ENCODE data around the gene FLAD1. TPM values are rescaled to one million over a fixed set of nuclear protein-coding genes. Genes with fewer than 3 reads are reported as not detected.
A peak's percentile ranks its signal among the peaks of the same experiment; 100 is the strongest.
"Not testable (repeated sequence)": the region's sequence is repeated elsewhere in the genome, so short reads cannot be mapped to it uniquely, and the experiment has no call there.

FLAD1 gene
- total RNA-seq, 1 donor from 2014 or later = 60.2 TPM

- Mint-ChIP-seq H3K4me1 (ENCODE audit: low read depth) (peaks cover 9% of the 10 kb centered on the region), H3K27me3 (ENCODE audit: low read depth) (no peaks in the 10 kb centered on the region), H3K9me3 (no peaks in the 10 kb centered on the region), H3K36me3 (ENCODE audit: low read depth) (peaks cover 28% of the 10 kb centered on the region), H3K4me3 (ENCODE audit: low read depth) (no peak overlapping the region), H3K27ac (no peak overlapping the region)
- intact Hi-C loops (cut with micrococcal nuclease) = no loop called here
- DNase-seq (ENCODE audit: low spot score) = no peak
These were observed 7.1 kb downstream of the FLAD1 start for GRCh38 chr1:154990276-154990675.

DNA sequence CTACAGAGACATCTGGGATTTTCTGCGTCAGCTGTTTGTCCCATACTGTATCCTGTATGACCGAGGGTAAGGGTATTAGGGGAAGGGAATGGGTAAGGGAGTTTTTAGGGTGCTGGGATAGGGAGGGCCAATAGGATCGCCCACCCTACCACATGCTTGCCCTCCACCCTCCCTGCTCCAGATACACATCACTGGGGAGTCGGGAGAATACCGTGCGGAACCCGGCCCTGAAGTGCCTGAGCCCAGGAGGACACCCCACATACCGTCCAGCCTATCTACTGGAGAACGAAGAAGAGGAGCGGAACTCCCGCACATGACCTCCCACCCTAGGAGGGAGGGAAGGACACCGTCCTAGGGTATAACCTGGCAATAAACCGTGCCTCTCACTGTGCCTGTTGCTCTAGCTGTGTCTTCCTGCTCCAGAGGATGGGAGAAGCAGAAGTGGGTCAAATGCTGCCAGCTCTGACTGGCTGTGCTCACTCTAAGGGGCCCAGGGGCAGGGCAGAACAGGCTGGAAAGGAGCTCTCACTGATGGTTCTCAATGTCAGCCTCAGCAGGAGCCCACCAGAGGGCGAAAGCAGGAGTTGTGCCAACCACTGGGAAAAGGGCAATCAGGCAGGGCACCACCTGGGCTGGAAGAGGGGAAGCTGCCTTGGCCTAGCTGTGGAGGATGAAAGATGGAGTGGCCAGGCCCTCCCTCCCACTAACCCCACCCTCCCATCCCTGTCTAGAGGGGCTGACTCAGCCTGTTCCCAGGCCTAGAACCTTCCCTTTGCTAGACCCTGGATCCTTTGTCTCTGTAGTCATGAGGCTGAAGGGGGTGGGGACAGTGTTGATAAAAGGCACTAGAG is 9.8 kb downstream of the FLAD1 start:
- intact Hi-C loops (cut with micrococcal nuclease) = no loop called here
- Mint-ChIP-seq H3K27ac (no peak overlapping the region), H3K27me3 (ENCODE audit: low read depth) (no peaks in the 10 kb centered on the region), H3K4me3 (ENCODE audit: low read depth) (no peak overlapping the region), H3K4me1 (ENCODE audit: low read depth) (peaks cover 21% of the 10 kb centered on the region), H3K36me3 (ENCODE audit: low read depth) (peaks cover 22% of the 10 kb centered on the region), H3K9me3 (no peaks in the 10 kb centered on the region)
- no peak for DNase-seq (ENCODE audit: low spot score)

DNA sequence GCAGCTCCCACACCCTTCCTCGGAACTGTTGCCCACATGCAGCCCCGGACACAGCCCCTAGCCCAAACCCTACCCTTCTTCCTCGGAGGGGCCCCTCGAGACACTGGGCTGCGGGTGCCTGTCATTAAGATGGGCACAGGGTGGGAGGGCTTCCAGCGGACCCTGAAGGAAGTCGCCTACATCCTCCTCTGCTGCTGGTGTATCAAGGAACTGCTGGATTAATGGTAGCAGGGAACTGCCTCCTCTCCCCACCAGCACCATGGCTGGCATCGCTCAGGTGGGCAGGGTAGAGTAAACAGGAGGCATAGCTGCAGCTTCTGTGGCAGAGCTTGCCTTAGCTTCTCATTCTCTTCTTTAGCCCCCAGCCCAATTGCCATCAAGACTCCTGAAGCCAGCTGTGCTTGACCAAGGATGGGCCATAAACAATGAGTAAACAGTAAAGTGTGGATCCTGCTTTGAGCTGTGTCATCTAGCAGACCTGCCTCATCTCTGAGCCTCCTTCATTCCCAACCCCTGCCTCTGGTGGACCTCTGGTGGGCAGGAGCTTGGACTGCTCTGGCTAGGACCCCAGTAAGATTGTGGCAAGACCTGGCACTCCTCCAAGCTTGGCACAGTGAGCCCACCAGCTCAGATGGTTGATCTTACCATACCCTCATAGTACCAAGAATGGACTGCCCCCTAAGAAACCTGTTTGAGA is 10.6 kb downstream of the FLAD1 start, which contains the start of gene LENEP:
LENEP (plus strand) TSS at position 15 of the 697 bp plus-strand sequence; CDS start at position 37, 22 bp downstream.
- peaks cover 26% of the 10 kb centered on the region for H3K4me1 Mint-ChIP-seq (ENCODE audit: low read depth)
- H3K27me3 Mint-ChIP-seq (ENCODE audit: low read depth) = no peaks in the 10 kb centered on the region
- no peak within 1 kb of the TSS for H3K4me3 Mint-ChIP-seq (ENCODE audit: low read depth)
- intact Hi-C loops (cut with micrococcal nuclease) = no loop called here
- peaks cover 14% of the 10 kb centered on the region for H3K36me3 Mint-ChIP-seq (ENCODE audit: low read depth)
- DNase-seq (ENCODE audit: low spot score) = no peak
- no peaks in the 10 kb centered on the region for H3K9me3 Mint-ChIP-seq
- H3K27ac Mint-ChIP-seq = peak within 1 kb of the TSS; percentile 31

DNA sequence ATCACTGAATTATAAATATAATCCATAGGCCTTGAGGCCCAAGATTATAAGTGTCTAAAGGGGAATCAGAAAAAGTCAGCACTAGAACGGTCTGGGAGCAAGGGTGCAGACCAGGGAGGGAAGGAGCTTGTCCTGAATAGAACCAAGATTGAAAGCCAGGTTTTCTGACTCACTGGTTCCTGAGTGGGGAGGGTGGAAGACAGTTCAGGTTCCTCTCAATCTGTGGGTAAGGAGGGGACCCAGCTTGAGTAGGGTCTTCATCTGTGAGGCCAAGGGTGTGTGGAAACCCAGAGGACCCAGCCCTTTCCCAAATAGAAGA is 11.1 kb downstream of the FLAD1 start:
- peaks cover 9% of the 10 kb centered on the region for H3K36me3 Mint-ChIP-seq (ENCODE audit: low read depth)
- intact Hi-C loops (cut with micrococcal nuclease) = no loop called here
- peaks cover 25% of the 10 kb centered on the region for H3K4me1 Mint-ChIP-seq (ENCODE audit: low read depth)
- no peak for DNase-seq (ENCODE audit: low spot score)
- H3K9me3 Mint-ChIP-seq = no peaks in the 10 kb centered on the region
- H3K27ac Mint-ChIP-seq = no peak overlapping the region
- no peak overlapping the region for H3K4me3 Mint-ChIP-seq (ENCODE audit: low read depth)
- no peaks in the 10 kb centered on the region for H3K27me3 Mint-ChIP-seq (ENCODE audit: low read depth)

DNA sequence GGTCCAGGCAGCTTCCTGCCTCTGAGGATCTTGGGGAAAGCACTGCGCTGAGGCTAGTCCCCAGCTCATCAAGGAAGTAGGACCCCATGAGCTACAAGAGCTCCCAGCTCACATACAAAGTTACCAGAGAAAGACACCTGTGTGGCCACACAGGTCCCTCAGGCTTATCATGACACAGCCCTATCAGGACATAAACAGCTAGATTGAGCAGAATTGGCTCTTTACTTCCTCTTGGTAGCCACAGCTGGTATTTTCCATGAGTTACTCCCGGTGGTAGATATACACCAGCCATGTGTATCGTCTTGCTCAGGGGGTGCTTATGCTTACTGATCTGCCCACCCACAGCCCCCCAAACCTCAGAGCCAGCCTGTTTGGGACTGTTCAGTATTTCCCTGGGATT is 11.4 kb downstream of the FLAD1 start:
- no peaks in the 10 kb centered on the region for H3K27me3 Mint-ChIP-seq (ENCODE audit: low read depth)
- peaks cover 25% of the 10 kb centered on the region for H3K4me1 Mint-ChIP-seq (ENCODE audit: low read depth)
- H3K4me3 Mint-ChIP-seq (ENCODE audit: low read depth) = no peak overlapping the region
- intact Hi-C loops (cut with micrococcal nuclease) = no loop called here
- H3K27ac Mint-ChIP-seq = no peak overlapping the region
- H3K9me3 Mint-ChIP-seq = no peaks in the 10 kb centered on the region
- H3K36me3 Mint-ChIP-seq (ENCODE audit: low read depth) = peaks cover 7% of the 10 kb centered on the region
- DNase-seq (ENCODE audit: low spot score) = no peak

- H3K36me3 Mint-ChIP-seq (ENCODE audit: low read depth); H3K27ac Mint-ChIP-seq; H3K27me3 Mint-ChIP-seq (ENCODE audit: low read depth); H3K9me3 Mint-ChIP-seq; H3K4me3 Mint-ChIP-seq (ENCODE audit: low read depth); DNase-seq (ENCODE audit: low spot score); intact Hi-C loops (cut with micrococcal nuclease): not testable (repeated sequence)
- H3K4me1 Mint-ChIP-seq (ENCODE audit: low read depth) = peaks cover 30% of the 10 kb centered on the region
These were observed 12.3 kb downstream of the FLAD1 start for GRCh38 chr1:154995301-154995983.

DNA sequence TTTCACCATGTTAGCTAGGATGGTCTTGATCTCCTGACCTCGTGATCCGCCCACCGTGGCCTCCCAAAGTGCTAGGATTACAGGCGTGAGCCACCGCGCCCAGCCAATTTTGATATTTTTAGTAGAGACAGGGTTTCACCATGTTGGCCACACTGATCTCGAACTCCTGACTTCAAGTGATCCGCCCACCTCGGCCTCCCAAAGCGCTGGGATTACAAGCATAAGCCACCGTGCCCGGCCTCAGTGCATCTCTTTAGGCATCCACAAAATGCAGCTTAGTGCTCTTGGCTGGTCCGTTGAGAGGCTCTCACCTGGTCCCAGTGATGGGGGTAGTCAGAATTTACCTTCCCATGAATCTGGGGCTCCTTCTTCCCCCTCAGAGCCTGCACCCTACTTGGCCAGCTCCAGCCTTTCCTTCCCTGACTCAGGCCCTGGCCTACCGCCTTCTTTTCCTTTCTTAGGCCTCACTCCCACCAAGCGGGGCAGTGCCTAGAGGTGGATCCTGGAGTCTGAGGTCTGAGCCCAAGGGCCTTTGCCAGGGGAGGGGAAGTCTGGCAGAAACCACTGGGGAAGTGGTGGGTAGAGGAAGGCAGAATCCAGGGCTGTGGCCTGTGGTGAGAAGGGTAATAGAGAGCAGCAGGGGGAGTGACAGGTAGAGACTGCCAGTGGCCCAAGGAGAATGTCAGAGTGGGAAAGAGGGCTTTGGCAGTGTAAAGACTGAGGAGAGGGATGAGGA is 14.0 kb downstream of the FLAD1 start:
- Mint-ChIP-seq H3K4me3 (ENCODE audit: low read depth) (no peak overlapping the region), H3K36me3 (ENCODE audit: low read depth) (no peaks in the 10 kb centered on the region), H3K27ac (peak overlapping the region; percentile 32), H3K9me3 (no peaks in the 10 kb centered on the region), H3K4me1 (ENCODE audit: low read depth) (peaks cover 30% of the 10 kb centered on the region), H3K27me3 (ENCODE audit: low read depth) (no peaks in the 10 kb centered on the region)
- DNase-seq (ENCODE audit: low spot score) = no peak
- intact Hi-C loops (cut with micrococcal nuclease) = no loop called here

- Mint-ChIP-seq H3K9me3 (no peaks in the 10 kb centered on the region), H3K27me3 (ENCODE audit: low read depth) (no peaks in the 10 kb centered on the region), H3K27ac (peak overlapping the region; percentile 76), H3K36me3 (ENCODE audit: low read depth) (peaks cover 5% of the 10 kb centered on the region), H3K4me1 (ENCODE audit: low read depth) (peaks cover 30% of the 10 kb centered on the region), H3K4me3 (ENCODE audit: low read depth) (peak overlapping the region; percentile 45)
- DNase-seq (ENCODE audit: low spot score) = no peak
- intact Hi-C loops (cut with micrococcal nuclease) = no loop called here
These were observed 15.1 kb downstream of the FLAD1 start for GRCh38 chr1:154998201-154998780.

DNA sequence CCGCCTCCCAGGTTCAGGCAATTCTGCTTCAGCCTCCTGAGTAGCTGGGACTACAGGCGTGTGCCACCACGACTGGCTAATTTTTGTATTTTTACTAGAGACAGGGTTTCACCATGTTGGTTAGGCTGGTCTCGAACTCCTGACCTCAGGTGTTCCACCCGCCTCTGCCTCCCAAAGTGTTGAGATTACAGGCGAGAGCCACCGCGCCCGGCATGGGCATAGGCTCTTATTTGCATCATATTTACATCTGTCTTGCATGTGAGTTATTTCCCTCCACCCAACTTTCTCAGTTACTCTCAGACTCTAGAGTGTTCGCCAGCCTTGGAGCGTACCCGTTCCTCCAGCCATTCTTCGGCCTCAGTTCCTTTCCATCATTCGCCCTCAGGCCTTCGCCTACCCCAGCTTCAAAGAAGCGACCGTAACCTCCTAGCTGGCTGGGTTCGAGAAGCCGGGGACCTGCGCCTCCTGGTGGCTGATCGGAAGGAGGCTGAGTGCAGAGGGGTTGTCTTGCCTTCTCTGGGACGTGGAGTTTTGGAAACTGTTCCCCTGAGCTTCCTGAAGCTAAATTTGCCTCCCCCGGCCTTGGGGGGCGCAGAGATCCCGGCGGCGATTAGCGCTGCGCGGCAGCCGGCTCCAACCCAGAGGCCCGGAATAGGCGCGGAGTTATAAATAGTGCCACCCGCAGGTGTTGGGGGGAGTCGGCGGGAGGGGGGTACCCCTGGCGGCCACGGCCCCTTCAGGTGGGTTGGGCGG is 15.8 kb downstream of the FLAD1 start:
- Mint-ChIP-seq H3K27ac (peak overlapping the region; percentile 83), H3K9me3 (no peaks in the 10 kb centered on the region), H3K27me3 (ENCODE audit: low read depth) (no peaks in the 10 kb centered on the region), H3K36me3 (ENCODE audit: low read depth) (peaks cover 9% of the 10 kb centered on the region), H3K4me1 (ENCODE audit: low read depth) (peaks cover 31% of the 10 kb centered on the region), H3K4me3 (ENCODE audit: low read depth) (peak overlapping the region; percentile 75)
- intact Hi-C loops (cut with micrococcal nuclease) = loop anchor here (1.0 kb wide), 2 partner anchors 16 to 24 kb away; partner anchors contain the start of gene FLAD1
- DNase-seq (ENCODE audit: low spot score) = peak; percentile 62

DNA sequence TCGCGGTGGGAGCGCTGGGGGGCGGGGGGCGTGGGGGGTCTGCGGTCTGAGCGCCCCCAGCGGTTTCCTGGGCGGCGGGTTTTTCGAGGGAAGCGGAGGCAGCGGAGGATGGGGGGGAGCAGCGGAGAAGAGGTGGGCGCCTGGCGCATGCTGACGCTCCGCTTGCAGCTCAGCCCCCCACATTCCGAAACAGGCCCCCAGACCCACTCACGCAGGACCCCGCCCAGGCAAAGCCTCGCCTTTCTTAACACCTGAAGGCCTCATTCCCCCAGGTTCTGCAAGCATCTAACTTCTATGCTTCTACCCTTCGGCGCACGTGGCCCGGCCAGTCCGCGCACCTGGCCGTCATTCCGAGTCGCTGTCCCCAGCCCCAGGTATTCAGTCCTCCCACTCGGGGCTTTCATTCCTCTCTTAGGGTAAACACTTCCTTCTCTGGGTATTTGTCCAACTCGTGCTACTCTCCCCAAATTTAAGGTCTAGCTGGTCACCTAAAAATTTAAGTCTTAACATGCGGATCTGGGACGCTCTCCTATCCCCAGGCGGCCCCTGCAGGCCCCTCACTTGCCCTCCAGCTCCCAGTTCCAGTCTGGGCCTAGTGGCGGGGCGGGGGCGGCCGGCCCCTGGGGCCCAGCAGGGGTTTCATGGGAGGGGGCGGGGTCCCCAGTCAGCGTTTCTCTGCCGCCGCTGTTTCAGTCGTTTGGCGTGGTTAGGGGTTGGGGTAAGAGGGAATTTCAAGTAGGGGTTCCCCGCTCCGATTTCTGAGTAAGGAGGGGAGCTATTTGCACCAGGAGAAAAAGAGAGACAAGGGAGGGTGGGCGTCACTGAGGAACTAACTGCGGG is 16.6 kb downstream of the FLAD1 start:
- H3K9me3 Mint-ChIP-seq = no peaks in the 10 kb centered on the region
- peaks cover 39% of the 10 kb centered on the region for H3K4me1 Mint-ChIP-seq (ENCODE audit: low read depth)
- H3K27me3 Mint-ChIP-seq (ENCODE audit: low read depth) = no peaks in the 10 kb centered on the region
- DNase-seq (ENCODE audit: low spot score) = no peak
- peak overlapping the region; percentile 97 for H3K4me3 Mint-ChIP-seq (ENCODE audit: low read depth)
- peak overlapping the region; percentile 93 for H3K27ac Mint-ChIP-seq
- intact Hi-C loops (cut with micrococcal nuclease) = loop anchor here (1.0 to 10.0 kb wide), 7 partner anchors 16 to 442 kb away; partner anchors contain the start of genes FLAD1, PBXIP1 and UBE2Q1
- peaks cover 14% of the 10 kb centered on the region for H3K36me3 Mint-ChIP-seq (ENCODE audit: low read depth)

DNA sequence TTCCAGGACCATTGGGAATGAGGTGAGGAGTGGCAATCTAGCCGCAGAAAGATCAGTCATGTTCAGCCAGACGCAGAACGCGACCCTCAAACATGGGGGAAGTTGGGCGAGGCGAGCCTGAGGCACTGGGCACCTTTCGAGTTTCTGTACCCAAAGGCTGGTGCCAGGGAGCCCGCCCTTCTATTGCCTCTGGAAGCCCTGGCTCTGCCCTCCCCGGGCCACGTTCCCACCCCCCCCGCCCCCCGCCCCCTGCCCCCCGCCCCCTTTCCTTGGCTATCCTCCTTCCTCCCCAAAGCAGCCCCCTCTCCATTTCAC is 17.2 kb downstream of the FLAD1 start:
- Mint-ChIP-seq H3K9me3 (no peaks in the 10 kb centered on the region), H3K4me1 (ENCODE audit: low read depth) (peaks cover 38% of the 10 kb centered on the region), H3K27me3 (ENCODE audit: low read depth) (no peaks in the 10 kb centered on the region), H3K36me3 (ENCODE audit: low read depth) (peaks cover 14% of the 10 kb centered on the region), H3K4me3 (ENCODE audit: low read depth) (peak overlapping the region; percentile 97), H3K27ac (peak overlapping the region; percentile 93)
- no peak for DNase-seq (ENCODE audit: low spot score)
- intact Hi-C loops (cut with micrococcal nuclease) = loop anchor here (1.0 to 10.0 kb wide), 5 partner anchors 17 to 443 kb away; partner anchors contain the start of genes PBXIP1 and UBE2Q1

Data from activated T-helper 2 cell treated with anti-CD3 and anti-CD28 coated beads, Interferon-gamma antibody, Interleukin-2, Interleukin-4, amounts not matched to agents 10 μg/mL and 5 μg/mL and 100 μg/mL, durations not matched to agents 14 hours and 24 hours and 36 hours (primary cell).